ENCODE data around the gene NUCKS1.

Gene NUCKS1

GRCh38 chr1:205687242-205687641, 62.7 kb downstream of the NUCKS1 start:
- no peak overlapping the region for H3K4me3 ChIP-seq (ENCODE audit: low read depth, low read length)
- TF ChIP-seq CTCF (IDR thresholded peaks at IDR 0.05; ENCODE audit: insufficient read depth, low read length, missing control alignments): no peak
- CTCF ChIA-PET: interaction anchor here (0.8 to 5.7 kb wide), 5 partner anchors 23 to 95 kb away, joined by 3 to 44 read pairs (median 3); no protein-coding TSS in a partner anchor
- DNase-seq (ENCODE audit: low read depth, low spot score): no peak
- POLR2A ChIA-PET: no interaction called here

- H3K4me3 ChIP-seq (ENCODE audit: low read depth, low read length): no peak overlapping the region
- TF ChIP-seq CTCF (IDR thresholded peaks at IDR 0.05; ENCODE audit: insufficient read depth, low read length, missing control alignments): no peak
- no peak for DNase-seq (ENCODE audit: low read depth, low spot score)
- POLR2A ChIA-PET: no interaction called here
- CTCF ChIA-PET: interaction anchor here (3.2 to 6.5 kb wide), 3 partner anchors 23 to 90 kb away, joined by 17 to 87 read pairs (median 68); no protein-coding TSS in a partner anchor
These were observed 68.6 kb downstream of the NUCKS1 start for GRCh38 chr1:205681364-205681763.

GRCh38 chr1:205680073-205680851, 69.7 kb downstream of the NUCKS1 start, which contains the start of gene SLC45A3:
TSS of gene SLC45A3 (minus strand) at chr1:205680509. CDS start at chr1:205664656, 15,853 bp downstream.
- TF ChIP-seq CTCF (IDR thresholded peaks at IDR 0.05; ENCODE audit: insufficient read depth, low read length, missing control alignments): no peak
- ChIA-PET POLR2A (no interaction called here), CTCF (interaction anchor here (0.7 to 6.5 kb wide), 8 partner anchors 9 to 297 kb away, joined by 3 to 87 read pairs (median 12); no protein-coding TSS in a partner anchor)
- no peak for DNase-seq (ENCODE audit: low read depth, low spot score)
- peak within 1 kb of the TSS; percentile 66 for H3K4me3 ChIP-seq (ENCODE audit: low read depth, low read length)

- H3K4me3 ChIP-seq (ENCODE audit: low read depth, low read length): no peak overlapping the region
- TF ChIP-seq CTCF (IDR thresholded peaks at IDR 0.05; ENCODE audit: insufficient read depth, low read length, missing control alignments): no peak
- ChIA-PET POLR2A (no interaction called here), CTCF (interaction anchor here (1.4 to 6.5 kb wide), 4 partner anchors 10 to 33 kb away, joined by 3 to 87 read pairs (median 42); no protein-coding TSS in a partner anchor)
- DNase-seq (ENCODE audit: low read depth, low spot score): no peak
These were observed 71.5 kb downstream of the NUCKS1 start for GRCh38 chr1:205678286-205679111.

- POLR2A ChIA-PET: no interaction called here
- no peak overlapping the region for H3K4me3 ChIP-seq (ENCODE audit: low read depth, low read length)
These were observed 72.8 kb downstream of the NUCKS1 start for GRCh38 chr1:205677167-205677566.

More at GRCh38 chr1:205677167-205677566, 72.8 kb downstream of the NUCKS1 start:
- CTCF ChIA-PET: interaction anchor here (0.8 to 6.5 kb wide), 6 partner anchors 9 to 300 kb away, joined by 3 to 87 read pairs (median 10); no protein-coding TSS in a partner anchor
- no peak for DNase-seq (ENCODE audit: low read depth, low spot score)
- TF ChIP-seq CTCF (IDR thresholded peaks at IDR 0.05; ENCODE audit: insufficient read depth, low read length, missing control alignments): no peak
